SU-DHL-6 (cell line): Measurements from ENCODE around the gene CCDC61.

Experiments
- H2AFZ ChIP-seq: fragments of 200-600 bp; sonication (generic); 2 replicates; pipeline ENCODE4 v1.6.1; 2014; ENCODE audit warnings: low read depth, mild to moderate bottlenecking, moderate library complexity, mixed read lengths, antibody characterized with exemption, low read length; ENCODE audit not compliant: severe bottlenecking
- H3F3A ChIP-seq: fragments of 200-600 bp; shearing (Covaris generic); 2 replicates; pipeline ENCODE4 v1.6.0; 2016; ENCODE audit warnings: antibody characterized with exemption, mild to moderate bottlenecking; ENCODE audit not compliant: insufficient read depth
- H3K27ac ChIP-seq: fragments of 200-600 bp; sonication (generic); 2 replicates; pipeline ENCODE4 v1.5.1; 2016; ENCODE audit warnings: low read depth, mild to moderate bottlenecking, low read length, moderate library complexity, mixed read lengths
- H3K27me3 ChIP-seq: fragments of 200-600 bp; sonication (generic), shearing (Covaris generic); 2 replicates; pipeline ENCODE4 v1.6.0; 2014; ENCODE audit warnings: mild to moderate bottlenecking, low read length
- H3K36me3 ChIP-seq: fragments of 200-600 bp; sonication (generic); 2 replicates; pipeline ENCODE4 v1.6.1; 2014; ENCODE audit warnings: mild to moderate bottlenecking, low read length, mixed read lengths
- H3K4me2 ChIP-seq: fragments of 300-600, 200-600 bp; shearing (Covaris generic), sonication (generic); 2 replicates; pipeline ENCODE4 v1.6.0; 2014; ENCODE audit warnings: low read length, low read depth, mild to moderate bottlenecking; ENCODE audit not compliant: poor library complexity, severe bottlenecking
- H3K4me3 ChIP-seq: fragments of 200-600 bp; sonication (generic); 2 replicates; pipeline ENCODE4 v1.5.1; 2014; ENCODE audit warnings: antibody characterized with exemption, low read length, mild to moderate bottlenecking, mixed read lengths; ENCODE audit not compliant: insufficient read depth, poor library complexity, severe bottlenecking
- H3K79me2 ChIP-seq: fragments of 200-600 bp; sonication (generic); 2 replicates; pipeline ENCODE4 v1.6.1; 2014; ENCODE audit warnings: mild to moderate bottlenecking, low read length, moderate library complexity; ENCODE audit not compliant: insufficient read depth
- H3K9ac ChIP-seq: fragments of 200-600 bp; sonication (generic); 2 replicates; pipeline ENCODE4 v1.7.0; 2014; ENCODE audit warnings: mild to moderate bottlenecking, low read length
- H3K9me2 ChIP-seq: fragments of 200-600 bp; sonication (generic); replicated peaks from 2 replicates; pipeline ENCODE4 v1.6.1; 2014; ENCODE audit warnings: low read length; ENCODE audit not compliant: insufficient read depth
- H3K9me3 ChIP-seq: fragments of 200-600 bp; sonication (generic); 2 replicates; pipeline ENCODE4 v1.6.1; 2014; ENCODE audit warnings: low read length, mixed read lengths; ENCODE audit not compliant: insufficient read depth
- H4K20me1 ChIP-seq: fragments of 200-600 bp; sonication (generic); 2 replicates; pipeline ENCODE4 v1.6.1; 2014; ENCODE audit warnings: low read depth, mild to moderate bottlenecking, antibody characterized with exemption, low read length, moderate library complexity, mixed read lengths
- EZH2phosphoT487 ChIP-seq: fragments of 200-600 bp; sonication (generic), shearing (Covaris generic); conservative IDR thresholded peaks from 2 replicates; pipeline ENCODE4 v1.6.1; 2018; ENCODE audit warnings: mild to moderate bottlenecking, antibody characterized with exemption, low read length, moderate library complexity, mixed read lengths
- TF ChIP-seq, protein P1 (sequence below): fragments of 200-600 bp; sonication (generic); IDR thresholded peaks from one replicate; pipeline ENCODE4 v1.5.1; 2017; ENCODE audit warnings: antibody characterized with exemption, mild to moderate bottlenecking, low read length, moderate library complexity; ENCODE audit not compliant: insufficient read depth, poor library complexity, severe bottlenecking

Gene CCDC61

DNA sequence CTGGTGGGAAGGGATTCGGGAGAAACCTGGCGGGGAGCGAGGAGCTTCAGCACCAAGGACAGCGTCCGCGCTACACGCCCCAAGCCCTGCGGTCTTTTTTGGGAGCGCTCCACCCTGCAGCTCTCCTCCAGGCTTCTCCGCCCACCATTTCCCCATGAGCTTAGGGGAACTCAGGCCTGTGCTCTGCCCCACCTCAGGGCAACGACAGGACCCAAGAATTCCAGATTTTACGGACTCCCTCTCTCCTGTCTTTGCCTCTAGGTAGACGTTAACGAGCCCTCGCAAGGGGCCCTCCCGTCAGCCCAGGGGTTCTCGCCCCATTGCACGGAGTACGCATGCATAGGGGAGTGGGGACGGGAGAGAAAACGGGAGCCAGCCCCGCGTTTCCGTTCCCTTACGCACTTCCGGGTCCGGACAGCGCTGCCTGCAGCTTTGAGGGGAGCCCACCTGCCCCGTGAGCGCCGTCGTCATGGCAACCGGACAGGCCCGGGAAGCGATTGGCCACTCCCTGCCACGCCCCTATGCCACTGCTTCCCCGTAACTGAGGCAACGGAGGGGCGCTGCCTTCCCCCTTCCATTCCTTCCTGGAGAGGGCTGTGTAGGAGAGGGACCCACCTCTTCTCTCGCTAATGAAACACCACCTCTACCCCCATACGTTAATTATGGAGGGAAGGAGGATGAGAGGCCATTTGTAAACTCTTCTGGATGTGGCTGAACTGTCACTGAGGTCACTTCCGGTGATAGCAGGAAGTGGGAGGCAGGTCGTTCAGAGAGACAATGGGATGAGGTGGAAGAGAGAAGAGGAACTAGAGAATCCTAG, 42.4 kb upstream of the CCDC61 start:
- Histone ChIP-seq H3K27ac (no peak overlapping the region), H3K4me2 (no peak overlapping the region), H3K4me3 (no peak overlapping the region)

DNA sequence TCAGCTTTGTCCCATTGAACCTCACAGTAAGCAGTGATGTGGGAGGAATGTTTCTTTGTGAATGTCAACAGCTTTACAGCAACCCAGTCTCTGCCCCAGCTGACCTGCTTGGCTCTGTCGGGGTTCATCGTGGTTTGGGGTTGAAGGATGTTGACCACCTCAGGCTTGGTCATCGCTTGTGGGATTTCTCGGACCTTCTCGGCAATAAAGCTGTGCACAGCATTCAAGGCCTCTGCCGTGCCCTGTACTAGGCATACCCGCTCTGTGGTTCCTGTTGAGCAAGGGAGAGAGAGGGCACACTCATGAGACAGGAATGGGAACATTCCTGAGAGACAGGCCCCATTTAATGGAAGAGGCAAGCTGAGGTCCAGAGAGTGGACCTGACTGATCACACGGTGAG, 41.6 kb upstream of the CCDC61 start:
- Histone ChIP-seq H3K79me2 (no peaks in the 10 kb centered on the region), H3K4me3 (no peak overlapping the region), H3K9me2 (no peaks in the 10 kb centered on the region), H3K27me3 (no peaks in the 10 kb centered on the region), H3K9me3 (no peaks in the 10 kb centered on the region), H2AFZ (no peak overlapping the region), H3F3A (no peaks in the 10 kb centered on the region), H3K27ac (no peak overlapping the region), H3K4me2 (no peak overlapping the region), H4K20me1 (no peaks in the 10 kb centered on the region), H3K36me3 (no peaks in the 10 kb centered on the region), H3K9ac (no peak overlapping the region)
- no peak for TF ChIP-seq EZH2phosphoT487
- TF ChIP-seq, protein P1, sequence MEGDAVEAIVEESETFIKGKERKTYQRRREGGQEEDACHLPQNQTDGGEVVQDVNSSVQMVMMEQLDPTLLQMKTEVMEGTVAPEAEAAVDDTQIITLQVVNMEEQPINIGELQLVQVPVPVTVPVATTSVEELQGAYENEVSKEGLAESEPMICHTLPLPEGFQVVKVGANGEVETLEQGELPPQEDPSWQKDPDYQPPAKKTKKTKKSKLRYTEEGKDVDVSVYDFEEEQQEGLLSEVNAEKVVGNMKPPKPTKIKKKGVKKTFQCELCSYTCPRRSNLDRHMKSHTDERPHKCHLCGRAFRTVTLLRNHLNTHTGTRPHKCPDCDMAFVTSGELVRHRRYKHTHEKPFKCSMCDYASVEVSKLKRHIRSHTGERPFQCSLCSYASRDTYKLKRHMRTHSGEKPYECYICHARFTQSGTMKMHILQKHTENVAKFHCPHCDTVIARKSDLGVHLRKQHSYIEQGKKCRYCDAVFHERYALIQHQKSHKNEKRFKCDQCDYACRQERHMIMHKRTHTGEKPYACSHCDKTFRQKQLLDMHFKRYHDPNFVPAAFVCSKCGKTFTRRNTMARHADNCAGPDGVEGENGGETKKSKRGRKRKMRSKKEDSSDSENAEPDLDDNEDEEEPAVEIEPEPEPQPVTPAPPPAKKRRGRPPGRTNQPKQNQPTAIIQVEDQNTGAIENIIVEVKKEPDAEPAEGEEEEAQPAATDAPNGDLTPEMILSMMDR: no peak

More for the DNA sequence above, 42.4 kb upstream of the CCDC61 start:
- no peak overlapping the region for H3K9ac ChIP-seq
- no peaks in the 10 kb centered on the region for H3K79me2 ChIP-seq
- H4K20me1 ChIP-seq: no peaks in the 10 kb centered on the region
- no peaks in the 10 kb centered on the region for H3K27me3 ChIP-seq
- H3K9me3 ChIP-seq: no peaks in the 10 kb centered on the region
- no peaks in the 10 kb centered on the region for H3K36me3 ChIP-seq
- TF ChIP-seq, protein P1: no peak
- no peak for TF ChIP-seq EZH2phosphoT487
- H2AFZ ChIP-seq: no peak overlapping the region
- no peaks in the 10 kb centered on the region for H3K9me2 ChIP-seq
- H3F3A ChIP-seq: no peaks in the 10 kb centered on the region

DNA sequence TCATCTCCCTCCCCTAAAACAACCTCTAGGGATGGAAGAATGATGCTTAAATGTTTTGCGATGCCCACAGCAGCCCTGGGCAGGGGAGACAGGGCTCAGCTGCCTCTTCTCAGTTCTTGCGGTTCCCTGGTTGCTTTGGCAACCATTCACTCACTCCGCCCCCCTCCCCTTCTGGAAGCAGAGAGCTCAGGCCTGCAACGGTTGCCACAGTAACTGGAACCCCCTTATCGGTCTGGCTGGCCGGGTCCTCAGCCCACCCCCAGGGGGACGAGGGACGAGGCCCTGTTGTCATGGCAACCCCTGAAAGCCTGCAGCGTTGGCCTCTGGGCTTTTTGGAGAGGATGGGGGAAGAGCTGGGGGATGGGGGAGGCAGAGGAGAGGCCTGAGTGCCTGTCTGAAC, 41.1 kb upstream of the CCDC61 start:
- Histone ChIP-seq H3K27me3 (no peaks in the 10 kb centered on the region), H3K27ac (no peak overlapping the region), H3K9me2 (no peaks in the 10 kb centered on the region), H3K36me3 (no peaks in the 10 kb centered on the region), H3K79me2 (no peaks in the 10 kb centered on the region), H3K4me3 (no peak overlapping the region), H3K4me2 (no peak overlapping the region), H3K9ac (no peak overlapping the region), H4K20me1 (no peaks in the 10 kb centered on the region), H3K9me3 (no peaks in the 10 kb centered on the region), H3F3A (no peaks in the 10 kb centered on the region), H2AFZ (no peak overlapping the region)
- TF ChIP-seq, protein P1: no peak
- TF ChIP-seq EZH2phosphoT487: no peak
